B cell (primary cell): ENCODE results near the gene FAM163A.

ENCODE experiments used
- CTCF ChIP-seq: fragments of 200-600 bp; IDR thresholded peaks from one replicate; pipeline ENCODE4 v1.8.0; 2022; ENCODE audit warnings: antibody characterized with exemption, mild to moderate bottlenecking
- EZH2 ChIP-seq: IDR thresholded peaks from 2 replicates; pipeline ENCODE4 v1.6.1; 2012; ENCODE audit warnings: borderline replicate concordance, low read depth, mild to moderate bottlenecking, moderate library complexity, low read length; ENCODE audit not compliant: insufficient read depth, poor library complexity, severe bottlenecking

DNA sequence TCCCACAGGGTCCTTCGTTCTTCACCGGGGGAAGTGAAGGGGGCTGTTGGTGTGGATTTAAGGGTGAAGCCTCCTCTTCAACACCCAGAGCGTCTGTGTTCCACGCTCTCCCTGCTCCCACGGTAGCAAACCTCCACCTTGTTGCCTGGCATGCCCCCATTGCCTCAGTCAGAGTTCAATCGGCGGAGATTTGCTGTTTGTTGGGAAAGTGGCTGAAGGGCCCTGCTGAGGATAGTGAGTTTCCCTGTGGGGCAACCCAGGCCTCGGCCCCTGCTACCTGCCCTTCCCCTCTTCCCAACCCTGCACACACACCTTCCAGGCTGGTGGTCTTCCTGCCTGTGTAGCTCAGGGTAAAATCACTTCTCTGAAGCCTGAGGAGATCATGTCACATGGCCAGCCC is 74.0 kb downstream of the FAM163A start:
- TF ChIP-seq CTCF (no peak), EZH2 (no peak)
